A673 (cell line): ENCODE data around the gene HARBI1. TPM values are rescaled to one million over a fixed set of nuclear protein-coding genes. Genes with fewer than 3 reads are reported as not detected.

Experiments
- BruUV-seq: library from RNA; stranded (reverse); fragments of 400-500 nt; replicated peaks from 2 replicates; lab custom pipeline; 2021; lab: Mats Ljungman, UMichigan
- CTCF ChIA-PET: fragments of 300-600 bp; sonication (Branson Sonifier 250); formaldehyde crosslinking; loops from one replicate; lab custom pipeline; 2022; ENCODE audit warnings: antibody characterized with exemption; lab: Charles Lee
- POLR2A ChIA-PET: fragments of 300-600 bp; sonication (Branson Sonifier 250); formaldehyde crosslinking; loops from one replicate; lab custom pipeline; 2022; ENCODE audit warnings: antibody characterized with exemption; ENCODE audit not compliant: low non-redundant PET; lab: Charles Lee
- DNase-seq: peaks from one replicate; pipeline ENCODE4 v3.0.0-alpha.2; 2015; ENCODE audit warnings: low spot score
- H3K27ac ChIP-seq: fragments of 200-600 bp; sonication (generic); 2 replicates; pipeline ENCODE4 v1.5.1; 2016; ENCODE audit warnings: mixed run types, low read depth, mild to moderate bottlenecking, mixed read lengths, antibody characterized with exemption, low read length; ENCODE audit not compliant: poor library complexity, severe bottlenecking
- H3K27me3 ChIP-seq: fragments of 200-600 bp; sonication (generic); replicated peaks from 2 replicates; pipeline ENCODE4 v1.6.1; 2017; ENCODE audit warnings: mixed run types, low read depth, mild to moderate bottlenecking, mixed read lengths, antibody characterized with exemption, low read length; ENCODE audit not compliant: insufficient read depth, poor library complexity
- H3K36me3 ChIP-seq: fragments of 200-600 bp; sonication (generic); 2 replicates; pipeline ENCODE4 v1.6.1; 2016; ENCODE audit warnings: mixed run types, mild to moderate bottlenecking, mixed read lengths, antibody characterized with exemption, low read length; ENCODE audit not compliant: insufficient read depth, poor library complexity, severe bottlenecking
- H3K4me1 ChIP-seq: fragments of 200-600 bp; sonication (generic); 2 replicates; pipeline ENCODE4 v1.6.1; 2017; ENCODE audit warnings: mixed run types, mild to moderate bottlenecking, mixed read lengths, antibody characterized with exemption, low read length; ENCODE audit not compliant: insufficient read depth, poor library complexity, severe bottlenecking
- H3K4me3 ChIP-seq: fragments of 200-600 bp; sonication (generic); 2 replicates; pipeline ENCODE4 v1.5.1; 2016; ENCODE audit warnings: low read depth, mixed run types, mild to moderate bottlenecking, mixed read lengths, low read length; ENCODE audit not compliant: poor library complexity, severe bottlenecking
- H3K9me3 ChIP-seq: fragments of 200-600 bp; sonication (generic); 2 replicates; pipeline ENCODE4 v1.6.1; 2016; ENCODE audit warnings: mixed run types, low read depth, mild to moderate bottlenecking, mixed read lengths, antibody characterized with exemption, low read length; ENCODE audit not compliant: poor library complexity, severe bottlenecking
- CTCF ChIP-seq: fragments of 300-800, 200-600 bp; sonication (generic); conservative IDR thresholded peaks from 2 replicates; pipeline ENCODE4 v1.5.1; 2017; ENCODE audit warnings: low read depth, mild to moderate bottlenecking, antibody characterized with exemption, low read length, moderate library complexity, mixed read lengths
- EZH2 ChIP-seq: fragments of 200-600 bp; sonication (generic); IDR thresholded peaks from 2 replicates; pipeline ENCODE4 v1.6.1; 2017; ENCODE audit warnings: borderline replicate concordance, low read depth, mild to moderate bottlenecking, mixed read lengths, antibody characterized with exemption, low read length; ENCODE audit not compliant: poor library complexity, severe bottlenecking
- intact Hi-C: fragments of 100-400 bp; cut with micrococcal nuclease; formaldehyde crosslinking; loops from one replicate; pipeline ENCODE4 v1.10.0; 2022; ENCODE audit not compliant: unreplicated experiment
- total RNA-seq: library from RNA; stranded (reverse); gene quantifications from 2 replicates; pipeline ENCODE4 v1.2.3, GENCODE V29; 2021

The HARBI1 gene
- total RNA-seq, 1 experiment from 2014 or later = 11.6 TPM

DNA sequence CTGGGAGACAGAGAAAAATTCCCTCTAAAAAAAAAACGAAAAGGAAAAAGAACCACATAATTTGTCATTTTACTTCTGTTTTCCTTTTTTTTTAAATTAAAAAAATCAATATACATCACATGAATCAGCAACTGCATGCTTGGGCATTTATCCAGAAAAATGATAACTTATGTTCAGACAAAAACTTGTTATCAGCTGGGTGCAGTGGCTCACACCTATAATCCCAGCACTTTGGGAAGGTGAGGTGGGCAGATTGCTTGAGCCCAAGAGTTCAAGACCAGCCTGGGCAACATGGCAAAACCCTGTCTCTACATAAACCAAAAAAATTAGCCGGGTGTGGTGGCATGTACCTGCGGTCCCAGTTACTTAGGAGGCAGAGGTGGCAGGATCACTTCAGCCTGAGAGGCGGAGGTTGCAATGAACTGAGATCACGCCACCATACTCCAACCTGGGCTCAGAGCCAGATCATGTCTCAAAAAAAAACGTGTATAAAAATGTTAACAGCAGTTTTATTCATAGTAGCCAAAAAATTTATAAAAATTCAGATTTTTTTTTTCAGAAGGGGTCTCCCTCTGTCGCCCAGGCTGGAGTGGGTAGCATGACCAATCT, 51.7 kb downstream of the HARBI1 start:
- intact Hi-C loops = no loop called here
- no peak overlapping the region for H3K27ac ChIP-seq

DNA sequence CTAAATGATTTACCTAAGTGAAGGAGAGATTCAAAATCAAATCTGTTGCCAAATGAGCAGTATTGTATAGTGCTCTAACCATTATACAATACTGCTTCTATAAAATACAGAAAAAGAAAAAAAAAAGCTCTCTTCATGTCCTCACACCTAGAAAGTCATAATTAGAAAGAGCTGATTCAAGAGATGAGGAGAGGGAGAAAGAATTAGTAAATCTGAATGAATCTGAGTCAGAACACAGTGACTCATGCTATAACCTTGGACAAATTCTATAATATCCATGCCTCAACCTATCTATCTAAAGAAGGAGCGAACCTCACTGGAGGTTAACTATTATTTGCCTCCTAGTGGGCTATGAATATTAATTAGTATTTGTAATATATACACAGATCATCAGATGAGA, 52.6 kb downstream of the HARBI1 start:
- TF ChIP-seq EZH2 (no peak), CTCF (no peak)
- H3K36me3 ChIP-seq = no peaks in the 10 kb centered on the region
- POLR2A ChIA-PET = no interaction called here
- CTCF ChIA-PET = interaction anchor here (0.6 kb wide), 1 partner anchor 213 kb away, joined by 3 read pairs; no protein-coding TSS in a partner anchor
- no TSS peak for BruUV-seq
- no peaks in the 10 kb centered on the region for H3K27me3 ChIP-seq
- H3K27ac ChIP-seq = no peak overlapping the region
- H3K4me3 ChIP-seq = no peak overlapping the region
- no peak for DNase-seq
- intact Hi-C loops = no loop called here
- peaks cover 20% of the 10 kb centered on the region for H3K4me1 ChIP-seq
- no peaks in the 10 kb centered on the region for H3K9me3 ChIP-seq

More for the DNA sequence above, 51.7 kb downstream of the HARBI1 start:
- no peaks in the 10 kb centered on the region for H3K27me3 ChIP-seq
- ChIA-PET CTCF (no interaction called here), POLR2A (no interaction called here)
- H3K4me1 ChIP-seq = peaks cover 11% of the 10 kb centered on the region
- TF ChIP-seq CTCF = no peak
- no peak for TF ChIP-seq EZH2
- H3K4me3 ChIP-seq = no peak overlapping the region
- no peaks in the 10 kb centered on the region for H3K36me3 ChIP-seq
- BruUV-seq = no TSS peak
- H3K9me3 ChIP-seq = no peaks in the 10 kb centered on the region
- DNase-seq = no peak

DNA sequence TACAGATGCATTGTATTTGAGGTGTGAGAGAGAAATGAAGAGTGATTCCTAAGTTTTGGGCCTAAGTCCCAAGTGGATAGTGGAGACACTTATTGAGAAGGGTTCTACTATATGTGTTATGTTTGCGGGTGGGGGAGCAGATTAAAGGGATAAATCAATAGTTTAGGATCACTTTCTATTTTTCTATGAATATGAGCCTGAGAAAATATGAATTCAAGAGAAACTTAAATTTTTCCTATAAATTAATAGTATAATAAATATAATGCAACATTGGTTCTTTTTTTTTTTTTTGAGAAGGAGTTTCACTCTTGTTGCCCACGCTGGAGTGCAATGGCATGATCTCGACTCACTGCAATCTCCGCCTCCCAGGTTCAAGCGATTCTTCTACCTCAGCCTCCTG, 54.5 kb downstream of the HARBI1 start:
- Histone ChIP-seq H3K9me3 (no peaks in the 10 kb centered on the region), H3K36me3 (no peaks in the 10 kb centered on the region), H3K4me3 (no peak overlapping the region), H3K4me1 (peaks cover 24% of the 10 kb centered on the region), H3K27me3 (no peaks in the 10 kb centered on the region), H3K27ac (no peak overlapping the region)
- intact Hi-C loops = no loop called here
- no peak for DNase-seq
- no TSS peak for BruUV-seq
- CTCF ChIA-PET = no interaction called here
- POLR2A ChIA-PET = no interaction called here
- TF ChIP-seq CTCF = no peak
- TF ChIP-seq EZH2 = no peak
